SK-N-SH (cell line): ENCODE measurements around the gene CACFD1.

Experiments
- CTCF ChIP-seq: fragments of 200-600 bp; sonication (generic); IDR thresholded peaks from 2 replicates; pipeline ENCODE4 v1.6.1; 2017; ENCODE audit warnings: antibody characterized with exemption, mild to moderate bottlenecking, moderate library complexity
- ELF1 ChIP-seq: IDR thresholded peaks from 2 replicates; pipeline ENCODE4 v1.4.0; 2012
- EZH2phosphoT487 ChIP-seq: fragments of 200-600 bp; sonication (generic); IDR thresholded peaks from 2 replicates; pipeline ENCODE4 v1.6.1; 2017; ENCODE audit warnings: low read depth, mixed run types, mild to moderate bottlenecking, antibody characterized with exemption, moderate library complexity, borderline replicate concordance
- JUND ChIP-seq: IDR thresholded peaks from 2 replicates; pipeline ENCODE4 v1.4.0; 2012
- MAX ChIP-seq: IDR thresholded peaks from 2 replicates; pipeline ENCODE4 v1.4.0; 2012; ENCODE audit warnings: low read depth
- MXI1 ChIP-seq: IDR thresholded peaks from 2 replicates; pipeline ENCODE4 v1.6.1; 2012; ENCODE audit warnings: mild to moderate bottlenecking, low read depth, low read length, improper control_type of control experiment
- SMC3 ChIP-seq: IDR thresholded peaks from 2 replicates; pipeline ENCODE4 v1.6.1; 2012; ENCODE audit warnings: low read depth, low read length, improper control_type of control experiment
- TCF12 ChIP-seq: IDR thresholded peaks from 2 replicates; pipeline ENCODE4 v1.4.0; 2012
- YY1 ChIP-seq: IDR thresholded peaks from 2 replicates; pipeline ENCODE4 v1.4.0; 2012; ENCODE audit warnings: low read depth, mild to moderate bottlenecking
- ZBTB33 ChIP-seq: IDR thresholded peaks from 2 replicates; pipeline ENCODE4 v1.4.0; 2012; ENCODE audit warnings: low read depth, borderline replicate concordance

GRCh38 chr9:133474853-133475252 lies 15.1 kb downstream of the CACFD1 start:
- TF ChIP-seq EZH2phosphoT487 (no peak), CTCF (no peak), SMC3 (no peak), MXI1 (no peak), ELF1 (no peak), TCF12 (no peak), JUND (no peak), ZBTB33 (no peak), MAX (no peak), YY1 (no peak)
